ENCODE data around the gene LRGUK.
"Not testable (repeated sequence)": the region's sequence is repeated elsewhere in the genome, so short reads cannot be mapped to it uniquely, and the experiment has no call there.

Gene LRGUK

DNA sequence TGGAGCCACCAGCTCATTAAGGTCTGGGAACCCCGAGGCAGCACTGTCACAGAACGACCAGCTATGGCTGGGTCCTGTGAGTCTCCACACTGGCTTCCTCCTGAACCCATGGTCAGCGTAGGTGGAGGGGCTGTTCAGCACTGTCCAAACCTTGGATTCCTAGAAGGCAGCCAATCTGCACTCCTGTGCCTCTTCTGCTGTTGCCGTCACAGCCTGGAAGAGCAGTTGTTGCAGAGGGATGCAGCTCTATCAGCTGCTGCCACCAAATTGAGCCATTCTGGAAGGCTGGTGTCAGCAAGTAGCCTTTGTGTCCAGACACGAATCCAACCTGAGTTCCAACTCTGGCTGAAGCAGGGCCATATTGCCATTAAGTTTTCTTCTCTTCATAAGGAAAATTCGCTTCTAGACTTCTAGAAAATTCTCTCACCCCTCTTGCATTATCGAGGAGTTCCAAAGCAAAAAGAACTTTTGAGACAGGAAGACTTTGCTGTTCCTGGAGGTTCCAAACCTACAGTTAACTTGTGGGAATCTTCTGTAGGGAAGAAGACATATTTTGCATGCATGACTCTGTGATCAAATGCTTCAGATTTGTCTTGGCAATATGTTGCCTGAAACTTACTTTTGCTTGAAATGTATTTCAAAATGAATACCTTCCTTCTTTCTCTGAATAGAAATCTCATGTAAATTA, 84.0 kb downstream of the LRGUK start:
- H3K27ac ChIP-seq, result no peak overlapping the region
- no peak for TF ChIP-seq ZFX (IDR thresholded peaks at IDR 0.05)
- TF ChIP-seq, protein P1, sequence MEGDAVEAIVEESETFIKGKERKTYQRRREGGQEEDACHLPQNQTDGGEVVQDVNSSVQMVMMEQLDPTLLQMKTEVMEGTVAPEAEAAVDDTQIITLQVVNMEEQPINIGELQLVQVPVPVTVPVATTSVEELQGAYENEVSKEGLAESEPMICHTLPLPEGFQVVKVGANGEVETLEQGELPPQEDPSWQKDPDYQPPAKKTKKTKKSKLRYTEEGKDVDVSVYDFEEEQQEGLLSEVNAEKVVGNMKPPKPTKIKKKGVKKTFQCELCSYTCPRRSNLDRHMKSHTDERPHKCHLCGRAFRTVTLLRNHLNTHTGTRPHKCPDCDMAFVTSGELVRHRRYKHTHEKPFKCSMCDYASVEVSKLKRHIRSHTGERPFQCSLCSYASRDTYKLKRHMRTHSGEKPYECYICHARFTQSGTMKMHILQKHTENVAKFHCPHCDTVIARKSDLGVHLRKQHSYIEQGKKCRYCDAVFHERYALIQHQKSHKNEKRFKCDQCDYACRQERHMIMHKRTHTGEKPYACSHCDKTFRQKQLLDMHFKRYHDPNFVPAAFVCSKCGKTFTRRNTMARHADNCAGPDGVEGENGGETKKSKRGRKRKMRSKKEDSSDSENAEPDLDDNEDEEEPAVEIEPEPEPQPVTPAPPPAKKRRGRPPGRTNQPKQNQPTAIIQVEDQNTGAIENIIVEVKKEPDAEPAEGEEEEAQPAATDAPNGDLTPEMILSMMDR (conservative IDR thresholded peaks at IDR 0.05), result no peak

DNA sequence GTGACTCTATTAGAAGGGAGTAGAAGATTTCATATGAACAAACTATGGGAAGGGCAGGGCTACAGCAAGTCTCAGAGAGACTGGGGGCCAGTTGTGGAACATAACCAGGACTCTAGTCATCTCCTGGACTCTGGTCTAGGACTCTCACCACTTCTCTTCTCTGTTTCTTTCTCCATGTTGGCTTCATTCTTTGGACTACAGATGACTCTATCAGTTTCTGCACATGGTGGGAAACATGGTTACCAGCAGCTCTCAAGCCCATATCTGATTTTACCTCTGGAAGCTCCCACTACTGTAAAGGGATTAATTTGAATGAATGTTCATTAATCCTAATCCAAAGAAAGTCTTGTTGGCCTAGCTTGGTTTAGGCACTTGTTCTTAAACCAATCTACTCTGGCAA, 84.7 kb downstream of the LRGUK start:
- TF ChIP-seq, protein P1 (conservative IDR thresholded peaks at IDR 0.05), result no peak
- no peak for TF ChIP-seq ZFX (IDR thresholded peaks at IDR 0.05)
- H3K27ac ChIP-seq, result no peak overlapping the region

DNA sequence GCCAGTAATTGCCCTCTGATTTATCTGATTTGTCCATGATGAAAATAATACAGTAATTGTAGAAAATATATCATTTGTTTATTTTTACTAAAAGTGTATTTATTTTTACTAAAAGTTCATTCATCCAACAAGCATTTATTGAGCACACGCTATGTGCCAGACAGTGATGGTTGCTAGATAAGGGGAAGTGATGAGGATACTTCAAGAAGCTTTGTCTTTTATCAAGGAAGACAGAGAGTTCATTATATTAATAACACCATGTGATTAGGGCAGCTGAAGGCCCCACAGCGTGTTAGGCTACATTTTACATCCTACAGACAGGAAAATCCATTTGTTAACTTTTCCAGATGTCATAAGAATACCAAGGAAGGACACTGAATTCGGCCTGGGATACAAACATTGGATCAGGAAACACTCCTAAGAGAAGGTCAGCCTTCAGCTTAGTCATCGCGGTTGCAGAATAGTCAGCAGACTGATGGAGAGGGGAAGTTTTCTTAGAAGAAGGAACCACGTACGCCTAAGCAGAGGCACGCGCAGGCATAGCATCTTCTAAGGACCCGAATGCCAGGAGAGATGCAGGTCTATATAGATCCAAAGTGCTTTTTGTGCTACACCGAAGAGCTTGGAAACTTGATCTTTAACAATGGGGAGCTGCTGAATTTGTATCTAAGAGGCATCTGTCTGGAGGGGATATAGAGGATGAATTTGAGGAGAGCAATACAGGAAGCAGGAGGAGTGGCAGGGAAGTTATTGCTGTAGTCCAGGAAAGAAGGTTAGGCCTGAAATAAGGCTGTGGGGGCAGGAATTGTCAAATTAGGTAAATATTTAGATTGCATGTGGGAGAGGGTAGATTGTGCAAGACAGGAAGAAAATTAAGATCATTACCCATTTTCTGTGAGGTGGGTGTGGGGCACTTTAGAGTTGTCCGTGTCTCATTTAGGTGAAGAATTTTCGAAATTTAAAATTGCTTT, 85.7 kb downstream of the LRGUK start:
- TF ChIP-seq, protein P1 (conservative IDR thresholded peaks at IDR 0.05), result no peak
- TF ChIP-seq ZFX (IDR thresholded peaks at IDR 0.05), result no peak
- H3K27ac ChIP-seq, result no peak overlapping the region

DNA sequence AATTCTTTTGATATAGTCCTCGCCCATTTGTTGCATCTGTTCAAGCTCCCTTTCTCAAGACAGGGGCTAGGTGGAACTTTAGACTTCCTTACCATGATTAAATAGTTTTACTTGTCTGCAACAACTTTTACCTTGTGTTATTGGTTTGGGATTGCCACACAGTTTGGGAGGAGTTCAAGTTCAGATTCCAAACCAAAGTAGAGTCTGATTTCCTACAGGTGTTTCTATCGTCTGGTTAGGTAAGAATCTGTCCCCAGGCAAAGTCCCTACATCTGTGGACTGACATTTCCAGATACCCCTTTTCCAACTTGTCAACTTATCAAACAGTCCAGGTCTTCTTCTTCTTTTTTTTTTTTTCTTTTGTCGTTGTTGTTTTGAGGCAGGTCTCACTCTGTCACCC, 93.1 kb downstream of the LRGUK start:
- no peak overlapping the region for H3K27ac ChIP-seq
- TF ChIP-seq ZFX (IDR thresholded peaks at IDR 0.05), result no peak
- TF ChIP-seq, protein P1 (conservative IDR thresholded peaks at IDR 0.05), result no peak

DNA sequence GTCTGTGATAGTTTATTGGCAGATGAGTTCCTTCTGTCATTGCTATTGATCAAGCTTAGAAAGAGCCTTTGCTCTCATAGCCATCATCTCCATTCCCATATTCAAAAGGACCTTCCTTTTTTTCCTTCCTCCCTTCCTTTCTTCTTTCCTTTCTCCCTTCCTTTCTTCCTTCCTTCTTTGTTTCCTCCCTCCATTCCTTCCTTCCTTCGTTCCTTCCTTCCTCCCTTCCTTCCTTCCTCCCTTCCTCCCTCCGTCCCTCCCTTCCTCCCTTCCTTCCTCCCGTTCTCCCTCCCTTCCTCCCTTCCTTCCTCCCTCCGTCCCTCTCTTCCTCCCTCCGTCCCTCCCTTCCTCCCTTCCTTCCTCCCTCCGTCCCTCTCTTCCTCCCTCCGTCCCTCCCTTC, 104.2 kb downstream of the LRGUK start:
- H3K27ac ChIP-seq, result not testable (repeated sequence)

DNA sequence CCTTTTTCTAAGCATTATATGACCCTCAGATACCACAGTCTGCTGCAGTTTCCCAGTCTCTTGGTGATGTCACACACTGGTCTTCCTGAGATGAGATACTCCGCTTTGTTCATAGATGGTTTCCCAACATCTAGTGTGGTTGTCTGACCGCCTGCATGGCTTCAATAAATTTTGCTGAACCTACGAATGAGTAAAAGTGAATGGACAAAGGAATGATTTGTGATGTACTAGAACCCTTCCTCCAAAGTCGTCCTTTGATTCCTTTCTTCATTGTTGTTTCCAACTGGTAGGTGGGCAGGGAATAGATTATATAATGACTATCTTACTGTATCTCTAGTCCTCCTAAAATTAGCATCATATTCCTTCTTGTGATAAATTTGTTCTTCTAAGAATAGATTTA, 107.1 kb downstream of the LRGUK start:
- no peak overlapping the region for H3K27ac ChIP-seq
- TF ChIP-seq, protein P1 (conservative IDR thresholded peaks at IDR 0.05), result no peak
- no peak for TF ChIP-seq ZFX (IDR thresholded peaks at IDR 0.05)

DNA sequence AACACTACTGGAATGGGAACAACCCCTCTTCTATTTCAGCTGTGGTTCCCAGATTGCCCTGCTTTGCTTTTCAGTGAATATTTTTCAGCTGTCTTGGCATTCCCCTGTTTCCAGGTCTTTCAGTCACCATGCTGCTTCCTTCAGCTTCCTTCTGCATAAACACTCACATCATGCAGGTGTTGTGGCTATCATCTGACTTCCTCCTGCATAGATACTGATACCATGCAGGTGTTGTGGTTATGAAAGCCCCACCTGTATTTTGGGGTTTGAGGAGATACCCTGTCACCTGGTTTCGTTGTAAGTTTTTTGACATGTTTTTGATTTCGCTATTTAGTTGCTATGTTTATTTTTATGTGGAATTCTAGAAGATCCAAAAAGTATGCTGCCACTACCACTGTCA, 118.1 kb downstream of the LRGUK start:
- TF ChIP-seq, protein P1 (conservative IDR thresholded peaks at IDR 0.05), result no peak
- TF ChIP-seq ZFX (IDR thresholded peaks at IDR 0.05), result no peak
- no peak overlapping the region for H3K27ac ChIP-seq

Measured in C4-2B (cell line).